Measurements from ENCODE around the gene SREBF1. TPM values are rescaled to one million over a fixed set of nuclear protein-coding genes. Genes with fewer than 3 reads are reported as not detected.

The SREBF1 gene
- total RNA-seq (2014; rRNA removed; shearing (Covaris generic)): 65.3 and 74.1 TPM in 2 replicates

GRCh38 chr17:17836818-17837379, at the start of gene SREBF1:
SREBF1 (minus strand) TSS chr17:17836986; CDS start chr17:17836817, 169 bp downstream.
- peaks cover 29% of the 10 kb centered on the region for H3K4me1 ChIP-seq
- DNase-seq: peak; percentile 89 to 95
- H3K27ac ChIP-seq: peak within 1 kb of the TSS; percentile 81
- H3K27me3 ChIP-seq: no peaks in the 10 kb centered on the region
- H3K36me3 ChIP-seq: no peaks in the 10 kb centered on the region
- H3K4me3 ChIP-seq: peak within 1 kb of the TSS; percentile 82
- no peaks in the 10 kb centered on the region for H3K9me3 ChIP-seq (replicated peaks)

GRCh38 chr17:17886226-17886625, 49.4 kb upstream of the SREBF1 start:
- Histone ChIP-seq H3K27me3 (no peaks in the 10 kb centered on the region), H3K4me1 (peaks cover 30% of the 10 kb centered on the region), H3K27ac (no peak overlapping the region), H3K36me3 (no peaks in the 10 kb centered on the region), H3K4me3 (no peak overlapping the region), H3K9me3 (replicated peaks) (no peaks in the 10 kb centered on the region)
- peak in 1 of 2 experiments; percentile 54 for DNase-seq

GRCh38 chr17:17884391-17885357, 47.9 kb upstream of the SREBF1 start:
- Histone ChIP-seq H3K4me3 (no peak overlapping the region), H3K27ac (peak overlapping the region; percentile 2), H3K9me3 (replicated peaks) (no peaks in the 10 kb centered on the region), H3K27me3 (no peaks in the 10 kb centered on the region), H3K36me3 (no peaks in the 10 kb centered on the region), H3K4me1 (peaks cover 30% of the 10 kb centered on the region)
- DNase-seq: peak; percentile 73 to 92

- Histone ChIP-seq H3K27ac (peak overlapping the region; percentile 2), H3K27me3 (no peaks in the 10 kb centered on the region), H3K9me3 (replicated peaks) (no peaks in the 10 kb centered on the region), H3K36me3 (no peaks in the 10 kb centered on the region), H3K4me3 (no peak overlapping the region), H3K4me1 (peaks cover 30% of the 10 kb centered on the region)
- DNase-seq: peak in 1 of 2 experiments; percentile 56
Observed at GRCh38 chr17:17883801-17884200, 47.0 kb upstream of the SREBF1 start.

- no peak for DNase-seq
- Histone ChIP-seq H3K27me3 (no peaks in the 10 kb centered on the region), H3K4me3 (no peak overlapping the region), H3K36me3 (no peaks in the 10 kb centered on the region), H3K4me1 (peaks cover 39% of the 10 kb centered on the region), H3K9me3 (replicated peaks) (no peaks in the 10 kb centered on the region), H3K27ac (no peak overlapping the region)
Observed at GRCh38 chr17:17882082-17882581, 45.3 kb upstream of the SREBF1 start.

- Histone ChIP-seq H3K27ac (no peak overlapping the region), H3K36me3 (no peaks in the 10 kb centered on the region), H3K4me3 (no peak overlapping the region), H3K9me3 (replicated peaks) (no peaks in the 10 kb centered on the region), H3K27me3 (no peaks in the 10 kb centered on the region), H3K4me1 (peaks cover 43% of the 10 kb centered on the region)
- no peak for DNase-seq
Observed at GRCh38 chr17:17880577-17881196, 43.9 kb upstream of the SREBF1 start.

- H3K27ac ChIP-seq: peak overlapping the region; percentile 33; the same call in 1 of the 2 replicates
- H3K4me1 ChIP-seq: peaks cover 25% of the 10 kb centered on the region
- 0 out of 2 replicates have a peak overlapping the region, but pooled peaks have one; percentile 2 for H3K4me3 ChIP-seq
- no peaks in the 10 kb centered on the region for H3K27me3 ChIP-seq
- DNase-seq: peak; percentile 85 to 86
- H3K9me3 ChIP-seq (replicated peaks): no peaks in the 10 kb centered on the region
- no peaks in the 10 kb centered on the region for H3K36me3 ChIP-seq
Observed at GRCh38 chr17:17877529-17878358, 41.0 kb upstream of the SREBF1 start.

- H3K4me1 ChIP-seq: peaks cover 25% of the 10 kb centered on the region
- no peaks in the 10 kb centered on the region for H3K9me3 ChIP-seq (replicated peaks)
- H3K36me3 ChIP-seq: no peaks in the 10 kb centered on the region
- DNase-seq: no peak
- 0 out of 2 replicates have a peak overlapping the region, but pooled peaks have one; percentile 2 for H3K4me3 ChIP-seq
- no peaks in the 10 kb centered on the region for H3K27me3 ChIP-seq
- peak overlapping the region; percentile 33; the same call in 1 of the 2 replicates for H3K27ac ChIP-seq
Observed at GRCh38 chr17:17876959-17877528, 40.3 kb upstream of the SREBF1 start.

- Histone ChIP-seq H3K27me3 (no peaks in the 10 kb centered on the region), H3K4me3 (no peak overlapping the region), H3K9me3 (replicated peaks) (no peaks in the 10 kb centered on the region), H3K27ac (no peak overlapping the region), H3K4me1 (peaks cover 25% of the 10 kb centered on the region), H3K36me3 (no peaks in the 10 kb centered on the region)
- peak; percentile 75 to 77 for DNase-seq
Observed at GRCh38 chr17:17874478-17874877, 37.7 kb upstream of the SREBF1 start.

- no peaks in the 10 kb centered on the region for H3K36me3 ChIP-seq
- H3K27me3 ChIP-seq: no peaks in the 10 kb centered on the region
- no peak overlapping the region for H3K27ac ChIP-seq
- peak; percentile 63 to 72 for DNase-seq
- peaks cover 31% of the 10 kb centered on the region for H3K4me1 ChIP-seq
- H3K9me3 ChIP-seq (replicated peaks): no peaks in the 10 kb centered on the region
- H3K4me3 ChIP-seq: no peak overlapping the region
Observed at GRCh38 chr17:17873450-17873991, 36.7 kb upstream of the SREBF1 start.

GRCh38 chr17:17872547-17873345, 36.0 kb upstream of the SREBF1 start:
- Histone ChIP-seq H3K4me1 (peaks cover 27% of the 10 kb centered on the region), H3K36me3 (no peaks in the 10 kb centered on the region), H3K27me3 (no peaks in the 10 kb centered on the region), H3K27ac (no peak overlapping the region), H3K4me3 (no peak overlapping the region), H3K9me3 (replicated peaks) (no peaks in the 10 kb centered on the region)
- no peak for DNase-seq

- no peaks in the 10 kb centered on the region for H3K27me3 ChIP-seq
- H3K9me3 ChIP-seq (replicated peaks): no peaks in the 10 kb centered on the region
- H3K36me3 ChIP-seq: no peaks in the 10 kb centered on the region
- no peak overlapping the region for H3K27ac ChIP-seq
- DNase-seq: no peak
- no peak overlapping the region for H3K4me3 ChIP-seq
- H3K4me1 ChIP-seq: peaks cover 20% of the 10 kb centered on the region
Observed at GRCh38 chr17:17871913-17872312, 35.1 kb upstream of the SREBF1 start.

- Histone ChIP-seq H3K27me3 (no peaks in the 10 kb centered on the region), H3K27ac (no peak overlapping the region), H3K4me1 (peaks cover 10% of the 10 kb centered on the region; the same call in 1 of the 2 replicates), H3K9me3 (replicated peaks) (no peaks in the 10 kb centered on the region), H3K4me3 (no peak overlapping the region), H3K36me3 (no peaks in the 10 kb centered on the region)
- DNase-seq: no peak
Observed at GRCh38 chr17:17870247-17870646, 33.5 kb upstream of the SREBF1 start.
